Lung (tissue), 12 donors: ENCODE data around the gene AGBL4. TPM values are rescaled to one million over a fixed set of nuclear protein-coding genes. Genes with fewer than 3 reads are reported as not detected.

Experiments
- ATAC-seq: fragments of 200-7000 bp; cut with Tn5 transposase; one replicate; pipeline ENCODE4 v1.9.1; 2020; ENCODE audit warnings: moderate number of reproducible peaks; ENCODE audit not compliant: insufficient read depth, low FRiP score
- DNase-seq, 3 donors: peaks; one replicate each; pipeline ENCODE4 v3.0.0-alpha.2; 2013 to 2017
- H3K27ac ChIP-seq, 2 donors: one replicate each; pipeline ENCODE4 v1.5.1; 2013; ENCODE audit warnings: mild to moderate bottlenecking in 2 of 2, moderate library complexity in 2 of 2, control low read depth in 1 of 2, inconsistent platforms in 1 of 2, low read depth in 1 of 2, low read length in 1 of 2
- H3K27me3 ChIP-seq, 3 donors: one replicate each; pipeline ENCODE4 v1.5.1; 2013; ENCODE audit warnings: low read length in 2 of 3; ENCODE audit not compliant: control insufficient read depth in 3 of 3, insufficient read depth in 3 of 3
- H3K36me3 ChIP-seq, 4 donors: one replicate each; pipeline ENCODE4 v1.5.1; 2013; ENCODE audit warnings: low read length in 4 of 4, mild to moderate bottlenecking in 1 of 4, moderate library complexity in 1 of 4; ENCODE audit not compliant: control insufficient read depth in 4 of 4, insufficient read depth in 4 of 4
- H3K4me1 ChIP-seq, 5 donors: one replicate each; pipeline ENCODE4 v1.5.1; 2013; ENCODE audit warnings: low read length in 5 of 5, mild to moderate bottlenecking in 2 of 5, moderate library complexity in 1 of 5; ENCODE audit not compliant: control insufficient read depth in 5 of 5, insufficient read depth in 5 of 5
- H3K4me3 ChIP-seq: one replicate; pipeline ENCODE4 v1.5.1; 2013; ENCODE audit warnings: mild to moderate bottlenecking, control low read depth, moderate library complexity
- H3K9ac ChIP-seq, 2 donors: one replicate each; pipeline ENCODE4 v1.5.1; 2013; ENCODE audit warnings: low read length in 2 of 2, control low read depth in 1 of 2; ENCODE audit not compliant: insufficient read depth in 1 of 2
- H3K9me3 ChIP-seq, 4 donors: one replicate each; pipeline ENCODE4 v1.5.1; 2013; ENCODE audit warnings: low read length in 3 of 4, mild to moderate bottlenecking in 1 of 4, moderate library complexity in 1 of 4; ENCODE audit not compliant: control insufficient read depth in 4 of 4, insufficient read depth in 3 of 4
- WGBS, 2 donors: extraction: QIAGEN DNeasy Blood & Tissue Kit; methylation state at CpG; one replicate each; pipeline ENCODE4 v1.1.7; 2013; 5-methylcytosine and 5-hydroxymethylcytosine counted together
- polyA plus RNA-seq, 2 donors: library from polyadenylated mRNA; stranded (reverse); fragments of 200-250 nt; gene quantifications; one replicate each; pipeline ENCODE4 v1.2.1, GENCODE V29; 2013
- total RNA-seq, 2 donors: library from RNA; depleted of rRNA in 1 of 2; stranded (reverse); fragments of >200 nt in 1 of 2; gene quantifications; one replicate each; pipeline ENCODE4 v1.2.1, GENCODE V29; 2014 to 2021
- TF ChIP-seq, protein P1 (sequence below): IDR thresholded peaks from 2 replicates; pipeline ENCODE4 v1.5.1; 2012; ENCODE audit warnings: mild to moderate bottlenecking; ENCODE audit errors: control extremely low read depth, extremely low read depth
- donor health status: control.
- donor health status: control.
- donor health status: Bipolar disorder and iron deficiency.
- donor health status: healthy.
- donor health status: DM: yes; HTN: yes; CAD: no.

AGBL4 gene
- total and polyA plus RNA-seq, 4 donors = 0.24 to 7.5 (median 2.6) TPM

DNA sequence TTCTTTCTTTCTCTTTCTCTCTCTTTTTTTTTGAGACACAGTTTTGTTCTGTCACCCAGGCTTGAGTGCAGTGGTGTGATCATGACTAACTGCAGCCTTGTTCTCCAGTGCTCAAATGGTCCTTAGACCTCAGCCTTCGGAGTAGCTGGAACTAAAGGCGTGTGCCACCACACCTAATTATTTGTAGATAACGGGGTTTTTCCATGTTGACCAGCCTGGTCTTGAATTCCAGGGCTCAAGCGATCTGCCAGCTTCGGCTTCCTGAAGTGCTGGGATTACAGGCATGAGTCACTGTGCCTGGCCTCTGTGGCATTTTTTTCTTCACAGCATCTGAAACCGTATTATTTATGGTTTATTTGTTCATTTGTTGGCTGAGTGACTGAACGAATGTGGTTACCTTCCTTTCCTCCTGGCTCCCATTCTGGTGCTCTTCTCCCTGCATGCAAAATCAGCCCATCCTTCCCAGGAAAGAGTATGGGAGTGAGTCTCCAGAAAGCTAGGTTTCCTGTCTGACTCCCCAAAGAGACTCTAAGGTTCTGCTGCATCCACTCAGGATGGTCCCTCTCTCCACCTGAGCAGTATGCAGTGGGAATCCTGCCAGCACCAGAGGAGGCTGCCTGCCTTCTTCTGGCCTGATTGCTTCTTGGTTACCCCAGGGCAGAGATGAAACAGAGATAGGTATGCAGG, 1092.1 kb downstream of the AGBL4 start:
- DNase-seq (no peak), ATAC-seq (no peak)
- TF ChIP-seq, protein P1, sequence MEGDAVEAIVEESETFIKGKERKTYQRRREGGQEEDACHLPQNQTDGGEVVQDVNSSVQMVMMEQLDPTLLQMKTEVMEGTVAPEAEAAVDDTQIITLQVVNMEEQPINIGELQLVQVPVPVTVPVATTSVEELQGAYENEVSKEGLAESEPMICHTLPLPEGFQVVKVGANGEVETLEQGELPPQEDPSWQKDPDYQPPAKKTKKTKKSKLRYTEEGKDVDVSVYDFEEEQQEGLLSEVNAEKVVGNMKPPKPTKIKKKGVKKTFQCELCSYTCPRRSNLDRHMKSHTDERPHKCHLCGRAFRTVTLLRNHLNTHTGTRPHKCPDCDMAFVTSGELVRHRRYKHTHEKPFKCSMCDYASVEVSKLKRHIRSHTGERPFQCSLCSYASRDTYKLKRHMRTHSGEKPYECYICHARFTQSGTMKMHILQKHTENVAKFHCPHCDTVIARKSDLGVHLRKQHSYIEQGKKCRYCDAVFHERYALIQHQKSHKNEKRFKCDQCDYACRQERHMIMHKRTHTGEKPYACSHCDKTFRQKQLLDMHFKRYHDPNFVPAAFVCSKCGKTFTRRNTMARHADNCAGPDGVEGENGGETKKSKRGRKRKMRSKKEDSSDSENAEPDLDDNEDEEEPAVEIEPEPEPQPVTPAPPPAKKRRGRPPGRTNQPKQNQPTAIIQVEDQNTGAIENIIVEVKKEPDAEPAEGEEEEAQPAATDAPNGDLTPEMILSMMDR = no peak
- Histone ChIP-seq H3K27me3 (no peaks in the 10 kb centered on the region), H3K4me1 (peaks cover 0 to 3% (median 0%) of the 10 kb centered on the region in 5 donors), H3K27ac (no peak overlapping the region), H3K36me3 (no peaks in the 10 kb centered on the region), H3K4me3 (no peak overlapping the region), H3K9ac (no peak overlapping the region), H3K9me3 (no peaks in the 10 kb centered on the region)
- 57 to 72% methylated on average over 7 of the region's 7 CpGs for WGBS, 2 donors

DNA sequence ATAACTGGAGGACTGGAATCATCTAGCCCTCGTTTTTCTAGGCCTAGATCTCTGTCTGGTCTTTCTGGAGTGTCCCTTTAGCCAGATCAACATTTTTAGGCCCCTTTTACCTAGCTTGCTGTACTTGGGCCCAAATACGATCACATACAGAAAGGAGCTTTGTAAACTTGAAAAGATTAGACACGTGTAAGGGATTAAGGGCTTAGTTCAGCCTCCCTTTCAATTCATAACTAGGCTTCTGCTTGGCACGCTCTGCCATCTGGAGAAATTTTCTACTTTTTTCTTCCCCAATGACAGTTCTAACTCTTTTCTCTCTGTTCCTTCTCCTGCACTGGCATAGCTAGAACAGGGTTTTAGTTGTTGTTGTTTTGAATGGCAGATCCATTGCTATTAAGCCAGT, 1093.7 kb downstream of the AGBL4 start:
- Histone ChIP-seq H3K4me3 (no peak overlapping the region), H3K4me1 (peaks cover 0 to 3% (median 0%) of the 10 kb centered on the region in 5 donors), H3K36me3 (no peaks in the 10 kb centered on the region), H3K9me3 (no peaks in the 10 kb centered on the region), H3K27me3 (no peaks in the 10 kb centered on the region), H3K27ac (no peak overlapping the region), H3K9ac (no peak overlapping the region)
- TF ChIP-seq, protein P1 = no peak
- DNase-seq = no peak
- no peak for ATAC-seq
- WGBS, 2 donors = 80 to 85% methylated on average over 4 of the region's 4 CpGs

DNA sequence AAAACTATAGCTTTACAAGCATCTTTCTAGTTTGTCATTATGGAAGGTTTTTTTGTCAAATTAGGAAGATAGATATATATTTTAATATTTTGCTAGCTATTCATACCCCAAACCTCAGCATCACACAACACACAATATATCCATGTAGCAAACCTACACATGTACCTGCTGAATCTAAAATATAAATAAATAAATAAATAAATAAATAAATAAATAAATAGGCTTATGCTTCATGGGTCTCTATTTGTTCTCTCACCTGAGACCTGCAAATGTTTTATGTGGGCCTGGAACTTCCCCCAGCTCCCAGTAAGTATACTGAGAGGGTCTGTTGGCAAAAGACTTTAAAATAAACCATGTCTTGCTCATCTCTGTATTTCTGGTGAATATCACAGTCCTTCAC, 1099.7 kb downstream of the AGBL4 start:
- TF ChIP-seq, protein P1 = no peak
- DNase-seq (no peak), ATAC-seq (no peak)
- no peaks in the 10 kb centered on the region for H3K9me3 ChIP-seq
- no peaks in the 10 kb centered on the region for H3K27me3 ChIP-seq
- no peak overlapping the region for H3K27ac ChIP-seq
- H3K9ac ChIP-seq = no peak overlapping the region
- H3K4me3 ChIP-seq = no peak overlapping the region
- no peaks in the 10 kb centered on the region for H3K36me3 ChIP-seq
- H3K4me1 ChIP-seq = no peaks in the 10 kb centered on the region

DNA sequence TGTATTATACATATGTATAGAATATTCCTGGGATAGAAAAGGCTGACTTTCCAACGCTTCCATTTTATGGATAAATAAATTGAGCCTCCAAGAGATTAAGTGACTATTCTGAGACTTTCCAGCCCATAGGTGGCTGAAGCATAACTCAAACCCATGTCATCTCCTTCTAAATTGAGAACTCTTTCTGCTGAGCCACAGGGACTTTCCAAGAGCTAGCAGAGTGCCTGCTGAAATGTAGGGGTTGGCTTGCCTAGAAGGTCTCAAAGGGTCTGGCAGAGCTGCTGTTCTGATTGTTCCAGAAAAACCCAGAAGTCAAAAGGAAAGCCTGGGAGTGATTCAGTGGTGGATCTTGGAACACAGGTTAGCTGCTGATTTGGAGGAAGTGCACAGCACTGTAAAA, 1100.6 kb downstream of the AGBL4 start:
- Histone ChIP-seq H3K36me3 (no peaks in the 10 kb centered on the region), H3K4me3 (no peak overlapping the region), H3K27ac (no peak overlapping the region), H3K9me3 (no peaks in the 10 kb centered on the region), H3K27me3 (no peaks in the 10 kb centered on the region), H3K9ac (no peak overlapping the region), H3K4me1 (no peaks in the 10 kb centered on the region)
- TF ChIP-seq, protein P1 = no peak
- ATAC-seq = no peak
- no peak for DNase-seq
- WGBS, 2 donors = 94% methylated on average over 1 of the region's 1 CpG
